GM18499 (cell line): ENCODE measurements around the gene CDH18.

Source experiments
- ATAC-seq: cut with Tn5 transposase; IDR thresholded peaks from one replicate; pipeline ENCODE4 v1.9.1; 2021; ENCODE audit warnings: moderate number of reproducible peaks; ENCODE audit not compliant: insufficient read depth, unreplicated experiment

CDH18 gene

GRCh38 chr5:19498852-19499251, 489.1 kb downstream of the CDH18 start:
- ATAC-seq: no peak

- no peak for ATAC-seq
Observed at GRCh38 chr5:19497229-19497815, 490.7 kb downstream of the CDH18 start.

- ATAC-seq: no peak
Observed at GRCh38 chr5:19496056-19496455, 491.9 kb downstream of the CDH18 start.

GRCh38 chr5:19492861-19493260, 495.1 kb downstream of the CDH18 start:
- ATAC-seq: no peak

GRCh38 chr5:19488786-19489185, 499.2 kb downstream of the CDH18 start:
- ATAC-seq: no peak

- no peak for ATAC-seq
Observed at GRCh38 chr5:19487480-19487879, 500.5 kb downstream of the CDH18 start.

GRCh38 chr5:19479562-19479961, 508.4 kb downstream of the CDH18 start:
- ATAC-seq: no peak

- ATAC-seq: no peak
Observed at GRCh38 chr5:19462019-19462418, 526.0 kb downstream of the CDH18 start.

- no peak for ATAC-seq
Observed at GRCh38 chr5:19424506-19424905, 563.5 kb downstream of the CDH18 start.
